HG03097 (cell line): ENCODE results near the gene NDUFS3.

Experiments
- ATAC-seq: cut with Tn5 transposase; IDR thresholded peaks from one replicate; pipeline ENCODE4 v1.9.1; 2021; ENCODE audit not compliant: unreplicated experiment, low FRiP score

Gene NDUFS3

GRCh38 chr11:47626234-47626633 lies 47.4 kb downstream of the NDUFS3 start:
- no peak for ATAC-seq

- ATAC-seq = no peak
Observed at GRCh38 chr11:47628026-47628425, 49.2 kb downstream of the NDUFS3 start.

GRCh38 chr11:47631473-47631872 lies 52.6 kb downstream of the NDUFS3 start:
- ATAC-seq = no peak
